ENCODE results near the gene XRN1. TPM values are rescaled to one million over a fixed set of nuclear protein-coding genes. Genes with fewer than 3 reads are reported as not detected.
A peak's percentile ranks its signal among the peaks of the same experiment; 100 is the strongest.

XRN1 gene, protein sequence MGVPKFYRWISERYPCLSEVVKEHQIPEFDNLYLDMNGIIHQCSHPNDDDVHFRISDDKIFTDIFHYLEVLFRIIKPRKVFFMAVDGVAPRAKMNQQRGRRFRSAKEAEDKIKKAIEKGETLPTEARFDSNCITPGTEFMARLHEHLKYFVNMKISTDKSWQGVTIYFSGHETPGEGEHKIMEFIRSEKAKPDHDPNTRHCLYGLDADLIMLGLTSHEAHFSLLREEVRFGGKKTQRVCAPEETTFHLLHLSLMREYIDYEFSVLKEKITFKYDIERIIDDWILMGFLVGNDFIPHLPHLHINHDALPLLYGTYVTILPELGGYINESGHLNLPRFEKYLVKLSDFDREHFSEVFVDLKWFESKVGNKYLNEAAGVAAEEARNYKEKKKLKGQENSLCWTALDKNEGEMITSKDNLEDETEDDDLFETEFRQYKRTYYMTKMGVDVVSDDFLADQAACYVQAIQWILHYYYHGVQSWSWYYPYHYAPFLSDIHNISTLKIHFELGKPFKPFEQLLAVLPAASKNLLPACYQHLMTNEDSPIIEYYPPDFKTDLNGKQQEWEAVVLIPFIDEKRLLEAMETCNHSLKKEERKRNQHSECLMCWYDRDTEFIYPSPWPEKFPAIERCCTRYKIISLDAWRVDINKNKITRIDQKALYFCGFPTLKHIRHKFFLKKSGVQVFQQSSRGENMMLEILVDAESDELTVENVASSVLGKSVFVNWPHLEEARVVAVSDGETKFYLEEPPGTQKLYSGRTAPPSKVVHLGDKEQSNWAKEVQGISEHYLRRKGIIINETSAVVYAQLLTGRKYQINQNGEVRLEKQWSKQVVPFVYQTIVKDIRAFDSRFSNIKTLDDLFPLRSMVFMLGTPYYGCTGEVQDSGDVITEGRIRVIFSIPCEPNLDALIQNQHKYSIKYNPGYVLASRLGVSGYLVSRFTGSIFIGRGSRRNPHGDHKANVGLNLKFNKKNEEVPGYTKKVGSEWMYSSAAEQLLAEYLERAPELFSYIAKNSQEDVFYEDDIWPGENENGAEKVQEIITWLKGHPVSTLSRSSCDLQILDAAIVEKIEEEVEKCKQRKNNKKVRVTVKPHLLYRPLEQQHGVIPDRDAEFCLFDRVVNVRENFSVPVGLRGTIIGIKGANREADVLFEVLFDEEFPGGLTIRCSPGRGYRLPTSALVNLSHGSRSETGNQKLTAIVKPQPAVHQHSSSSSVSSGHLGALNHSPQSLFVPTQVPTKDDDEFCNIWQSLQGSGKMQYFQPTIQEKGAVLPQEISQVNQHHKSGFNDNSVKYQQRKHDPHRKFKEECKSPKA (N-terminal part only)
- total RNA-seq: 10 to 100 TPM; 39.8 to 47.2 TPM
- polyA plus RNA-seq (ENCODE audit: insufficient read depth, low read depth, low replicate concordance): 18.2 TPM
- long read RNA-seq, donor 1, partial matches to known transcripts: 0 of 1 reads
- long read RNA-seq, donor 1, other reads (novel, unspliced or antisense): 0 of 1 reads
- long read RNA-seq, donor 2: 0 reads

GRCh38 chr3:142447852-142448823, at the start of gene XRN1:
Gene XRN1, minus strand, starts transcription at chr3:142448037. Its CDS starts 93 bp downstream, at chr3:142447944.
- DNase-seq: peak; percentile 96
- TF ChIP-seq POLR2A (IDR thresholded peaks at IDR 0.05): peak; percentile 21
- TF ChIP-seq, protein P1, sequence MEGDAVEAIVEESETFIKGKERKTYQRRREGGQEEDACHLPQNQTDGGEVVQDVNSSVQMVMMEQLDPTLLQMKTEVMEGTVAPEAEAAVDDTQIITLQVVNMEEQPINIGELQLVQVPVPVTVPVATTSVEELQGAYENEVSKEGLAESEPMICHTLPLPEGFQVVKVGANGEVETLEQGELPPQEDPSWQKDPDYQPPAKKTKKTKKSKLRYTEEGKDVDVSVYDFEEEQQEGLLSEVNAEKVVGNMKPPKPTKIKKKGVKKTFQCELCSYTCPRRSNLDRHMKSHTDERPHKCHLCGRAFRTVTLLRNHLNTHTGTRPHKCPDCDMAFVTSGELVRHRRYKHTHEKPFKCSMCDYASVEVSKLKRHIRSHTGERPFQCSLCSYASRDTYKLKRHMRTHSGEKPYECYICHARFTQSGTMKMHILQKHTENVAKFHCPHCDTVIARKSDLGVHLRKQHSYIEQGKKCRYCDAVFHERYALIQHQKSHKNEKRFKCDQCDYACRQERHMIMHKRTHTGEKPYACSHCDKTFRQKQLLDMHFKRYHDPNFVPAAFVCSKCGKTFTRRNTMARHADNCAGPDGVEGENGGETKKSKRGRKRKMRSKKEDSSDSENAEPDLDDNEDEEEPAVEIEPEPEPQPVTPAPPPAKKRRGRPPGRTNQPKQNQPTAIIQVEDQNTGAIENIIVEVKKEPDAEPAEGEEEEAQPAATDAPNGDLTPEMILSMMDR (IDR thresholded peaks at IDR 0.05): no peak
- WGBS, 2 donors: 4 to 5% methylated on average over 24 to 47 of the region's 52 CpGs
- Histone ChIP-seq H3K4me3 (peak within 1 kb of the TSS; percentile 92 to 97), H3K4me1 (peaks cover 6% of the 10 kb centered on the region), H3K36me3 (ENCODE audit: low read depth, missing control alignments) (no peaks in the 10 kb centered on the region), H3K27ac (peak within 1 kb of the TSS; percentile 97 to 99), H3K9me3 (no peaks in the 10 kb centered on the region), H3K27me3 (no peaks in the 10 kb centered on the region)
- intact Hi-C loops (cut with DNase I; ENCODE audit: low total_unique reads): no loop called here

DNA sequence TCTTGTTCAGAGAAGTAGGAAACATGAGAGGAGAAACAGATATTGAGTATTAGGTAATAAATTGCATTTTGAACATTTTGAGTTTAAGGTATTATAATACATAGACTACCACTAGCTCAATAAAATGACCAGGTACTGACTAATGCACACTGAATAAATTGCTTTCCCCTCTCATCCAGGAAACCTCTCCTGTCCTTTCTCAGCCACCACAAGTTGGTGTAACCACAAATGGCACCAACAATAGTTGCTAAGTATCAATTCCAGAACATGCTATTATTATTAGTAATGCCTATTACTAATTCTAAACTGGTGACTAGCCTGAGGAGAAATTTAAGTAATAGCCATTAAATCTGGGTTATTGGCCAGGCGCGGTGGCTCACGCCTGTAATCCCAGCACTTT, 47.3 kb upstream of the XRN1 start:
- Histone ChIP-seq H3K4me3 (no peak overlapping the region), H3K27ac (no peak overlapping the region), H3K9me3 (no peaks in the 10 kb centered on the region), H3K27me3 (no peaks in the 10 kb centered on the region), H3K4me1 (no peaks in the 10 kb centered on the region), H3K36me3 (ENCODE audit: low read depth, missing control alignments) (no peaks in the 10 kb centered on the region)
- intact Hi-C loops (cut with DNase I; ENCODE audit: low total_unique reads): no loop called here
- TF ChIP-seq, protein P1 (IDR thresholded peaks at IDR 0.05): no peak
- no peak for TF ChIP-seq POLR2A (IDR thresholded peaks at IDR 0.05)
- no peak for DNase-seq
- WGBS, 2 donors: 90 to 97% methylated on average over 3 of the region's 3 CpGs

- TF ChIP-seq, protein P1 (IDR thresholded peaks at IDR 0.05): no peak
- no peak for TF ChIP-seq POLR2A (IDR thresholded peaks at IDR 0.05)
- no peak overlapping the region for H3K27ac ChIP-seq
- no peaks in the 10 kb centered on the region for H3K4me1 ChIP-seq
- WGBS, 2 donors: 92 to 98% methylated on average over 2 of the region's 2 CpGs
- H3K4me3 ChIP-seq: no peak overlapping the region
- no peaks in the 10 kb centered on the region for H3K36me3 ChIP-seq (ENCODE audit: low read depth, missing control alignments)
- DNase-seq: no peak
- no peaks in the 10 kb centered on the region for H3K9me3 ChIP-seq
- intact Hi-C loops (cut with DNase I; ENCODE audit: low total_unique reads): no loop called here
- H3K27me3 ChIP-seq: no peaks in the 10 kb centered on the region
These were observed 44.3 kb upstream of the XRN1 start for GRCh38 chr3:142492184-142492583.
